ENCODE measurements around the gene PYGL.

PYGL gene

GRCh38 chr14:50954811-50955372 is 10.6 kb upstream of the PYGL start:
- Histone ChIP-seq H4K8ac (ENCODE audit: low read depth, low read length) (no peak overlapping the region), H2AK5ac (ENCODE audit: low read depth, low read length) (peak overlapping the region; percentile 83), H3K79me1 (ENCODE audit: low read depth, low read length) (no peaks in the 10 kb centered on the region), H3K4ac (ENCODE audit: low read length) (no peak overlapping the region), H3K4me1 (ENCODE audit: control insufficient read depth in 2 of 2, insufficient read depth in 1 of 2, low read depth in 1 of 2, low read length in 2 of 2) (peaks cover 4 to 5% of the 10 kb centered on the region in 2 donors), H2BK5ac (ENCODE audit: low read length) (no peak overlapping the region), H3K23ac (ENCODE audit: low read depth, low read length, poor library complexity) (no peak overlapping the region), H3K9ac (ENCODE audit: low read depth, low read length, poor library complexity) (no peak overlapping the region), H2BK120ac (ENCODE audit: low read depth, low read length) (no peak overlapping the region), H3K18ac (ENCODE audit: low read length) (no peak overlapping the region), H4K91ac (ENCODE audit: low read depth, low read length, poor library complexity) (no peak overlapping the region), H3K4me2 (ENCODE audit: insufficient read depth, low read length, poor library complexity, severe bottlenecking) (no peak overlapping the region), H3K27me3 (ENCODE audit: control insufficient read depth in 3 of 3, insufficient read depth in 3 of 3, low read depth in 1 of 3, low read length in 3 of 3) (no peaks in the 10 kb centered on the region), H3K27ac (replicated peaks; ENCODE audit: low read length) (no peak overlapping the region), H2AFZ (ENCODE audit: low read length) (peak overlapping the region; percentile 39), H3K14ac (ENCODE audit: low read length) (peak overlapping the region; percentile 63), H2BK15ac (ENCODE audit: low read length) (no peak overlapping the region), H3K4me3 (ENCODE audit: low read length in 2 of 2) (no peak overlapping the region), H3K36me3 (replicated peaks in 1 of 2; ENCODE audit: control insufficient read depth in 2 of 2, insufficient read depth in 2 of 2, low read length in 2 of 2) (no peaks in the 10 kb centered on the region), H2BK12ac (ENCODE audit: low read length) (no peak overlapping the region), H3K9me3 (replicated peaks in 1 of 2; ENCODE audit: control insufficient read depth in 2 of 2, insufficient read depth in 1 of 2, low read depth in 1 of 2, low read length in 2 of 2) (no peaks in the 10 kb centered on the region)
- no peak for DNase-seq (ENCODE audit: low spot score)
- WGBS, 2 donors (ENCODE audit: extremely low coverage in 2 of 2, insufficient read length in 2 of 2, insufficient replicate concordance in 1 of 2) = no CpG with 5 or more reads among the region's 1 CpG

DNA sequence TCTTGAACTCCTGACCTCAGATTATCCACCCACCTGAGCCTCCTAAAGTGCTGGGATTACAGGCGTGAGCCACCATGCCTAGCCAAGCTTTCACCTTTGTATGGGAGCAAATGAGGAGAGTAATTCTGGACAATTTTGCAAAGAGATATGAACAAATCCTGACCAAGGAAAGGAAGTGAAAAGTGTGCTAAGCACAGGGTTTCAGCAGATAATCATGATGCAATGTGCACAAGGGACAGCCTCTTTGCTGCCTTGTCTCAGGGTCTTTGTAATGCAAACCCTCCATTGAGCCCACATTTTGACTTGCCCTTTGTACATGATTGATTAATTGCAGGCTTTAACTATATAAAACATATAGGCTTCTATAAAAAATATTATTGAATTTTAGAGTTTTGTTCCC is 9.2 kb upstream of the PYGL start:
- H4K91ac ChIP-seq (ENCODE audit: low read depth, low read length, poor library complexity) = no peak overlapping the region
- no peak overlapping the region for H4K8ac ChIP-seq (ENCODE audit: low read depth, low read length)
- H2BK12ac ChIP-seq (ENCODE audit: low read length) = no peak overlapping the region
- H2BK15ac ChIP-seq (ENCODE audit: low read length) = no peak overlapping the region
- no peak overlapping the region for H3K14ac ChIP-seq (ENCODE audit: low read length)
- no peak overlapping the region for H3K9ac ChIP-seq (ENCODE audit: low read depth, low read length, poor library complexity)
- H3K4me2 ChIP-seq (ENCODE audit: insufficient read depth, low read length, poor library complexity, severe bottlenecking) = no peak overlapping the region
- no peak overlapping the region for H3K4ac ChIP-seq (ENCODE audit: low read length)
- no peak overlapping the region for H2BK120ac ChIP-seq (ENCODE audit: low read depth, low read length)
- H3K18ac ChIP-seq (ENCODE audit: low read length) = no peak overlapping the region
- no peak overlapping the region for H2BK5ac ChIP-seq (ENCODE audit: low read length)
- no peak overlapping the region for H3K23ac ChIP-seq (ENCODE audit: low read depth, low read length, poor library complexity)
- peaks cover 4 to 5% of the 10 kb centered on the region in 2 donors for H3K4me1 ChIP-seq (ENCODE audit: control insufficient read depth in 2 of 2, insufficient read depth in 1 of 2, low read depth in 1 of 2, low read length in 2 of 2)
- no peak for DNase-seq (ENCODE audit: low spot score)
- no peaks in the 10 kb centered on the region for H3K79me1 ChIP-seq (ENCODE audit: low read depth, low read length)
- H3K36me3 ChIP-seq (replicated peaks in 1 of 2; ENCODE audit: control insufficient read depth in 2 of 2, insufficient read depth in 2 of 2, low read length in 2 of 2) = no peaks in the 10 kb centered on the region
- no CpG with 5 or more reads among the region's 1 CpG for whole genome bisulfite sequencing, 2 donors (ENCODE audit: extremely low coverage in 2 of 2, insufficient read length in 2 of 2, insufficient replicate concordance in 1 of 2)
- peaks cover 0 to 6% of the 10 kb centered on the region in 2 donors for H3K9me3 ChIP-seq (replicated peaks in 1 of 2; ENCODE audit: control insufficient read depth in 2 of 2, insufficient read depth in 1 of 2, low read depth in 1 of 2, low read length in 2 of 2)
- H3K27me3 ChIP-seq (ENCODE audit: control insufficient read depth in 3 of 3, insufficient read depth in 3 of 3, low read depth in 1 of 3, low read length in 3 of 3) = no peaks in the 10 kb centered on the region
- no peak overlapping the region for H3K27ac ChIP-seq (replicated peaks; ENCODE audit: low read length)
- H2AFZ ChIP-seq (ENCODE audit: low read length) = no peak overlapping the region
- H3K4me3 ChIP-seq (ENCODE audit: low read length in 2 of 2) = no peak overlapping the region
- no peak overlapping the region for H2AK5ac ChIP-seq (ENCODE audit: low read depth, low read length)

GRCh38 chr14:50951032-50951431 is 6.7 kb upstream of the PYGL start:
- peaks cover 0 to 12% of the 10 kb centered on the region in 2 donors for H3K9me3 ChIP-seq (replicated peaks in 1 of 2; ENCODE audit: control insufficient read depth in 2 of 2, insufficient read depth in 1 of 2, low read depth in 1 of 2, low read length in 2 of 2)
- no CpG with 5 or more reads among the region's 6 CpGs for WGBS, 2 donors (ENCODE audit: extremely low coverage in 2 of 2, insufficient read length in 2 of 2, insufficient replicate concordance in 1 of 2)
- no peaks in the 10 kb centered on the region for H3K27me3 ChIP-seq (ENCODE audit: control insufficient read depth in 3 of 3, insufficient read depth in 3 of 3, low read depth in 1 of 3, low read length in 3 of 3)
- no peak overlapping the region for H2AK5ac ChIP-seq (ENCODE audit: low read depth, low read length)
- H3K9ac ChIP-seq (ENCODE audit: low read depth, low read length, poor library complexity) = no peak overlapping the region
- no peak overlapping the region for H2BK15ac ChIP-seq (ENCODE audit: low read length)
- H3K4me1 ChIP-seq (ENCODE audit: control insufficient read depth in 2 of 2, insufficient read depth in 1 of 2, low read depth in 1 of 2, low read length in 2 of 2) = peaks cover 4 to 5% of the 10 kb centered on the region in 2 donors
- no peak overlapping the region for H3K14ac ChIP-seq (ENCODE audit: low read length)
- H3K18ac ChIP-seq (ENCODE audit: low read length) = no peak overlapping the region
- no peak overlapping the region for H3K27ac ChIP-seq (replicated peaks; ENCODE audit: low read length)
- no peaks in the 10 kb centered on the region for H3K79me1 ChIP-seq (ENCODE audit: low read depth, low read length)
- no peak overlapping the region for H2BK12ac ChIP-seq (ENCODE audit: low read length)
- H2BK120ac ChIP-seq (ENCODE audit: low read depth, low read length) = no peak overlapping the region
- H3K4me2 ChIP-seq (ENCODE audit: insufficient read depth, low read length, poor library complexity, severe bottlenecking) = no peak overlapping the region
- no peak overlapping the region for H4K8ac ChIP-seq (ENCODE audit: low read depth, low read length)
- H2AFZ ChIP-seq (ENCODE audit: low read length) = no peak overlapping the region
- no peak for DNase-seq (ENCODE audit: low spot score)
- no peaks in the 10 kb centered on the region for H3K36me3 ChIP-seq (replicated peaks in 1 of 2; ENCODE audit: control insufficient read depth in 2 of 2, insufficient read depth in 2 of 2, low read length in 2 of 2)
- no peak overlapping the region for H3K4me3 ChIP-seq (ENCODE audit: low read length in 2 of 2)
- H3K4ac ChIP-seq (ENCODE audit: low read length) = no peak overlapping the region
- H3K23ac ChIP-seq (ENCODE audit: low read depth, low read length, poor library complexity) = no peak overlapping the region
- no peak overlapping the region for H4K91ac ChIP-seq (ENCODE audit: low read depth, low read length, poor library complexity)
- no peak overlapping the region for H2BK5ac ChIP-seq (ENCODE audit: low read length)

GRCh38 chr14:50948205-50948604 is 3.9 kb upstream of the PYGL start:
- no CpG with 5 or more reads among the region's 2 CpGs for WGBS, 2 donors (ENCODE audit: extremely low coverage in 2 of 2, insufficient read length in 2 of 2, insufficient replicate concordance in 1 of 2)
- no peak for DNase-seq (ENCODE audit: low spot score)
- Histone ChIP-seq H3K18ac (ENCODE audit: low read length) (no peak overlapping the region), H2AFZ (ENCODE audit: low read length) (no peak overlapping the region), H3K4me3 (ENCODE audit: low read length in 2 of 2) (no peak overlapping the region), H4K8ac (ENCODE audit: low read depth, low read length) (no peak overlapping the region), H2AK5ac (ENCODE audit: low read depth, low read length) (no peak overlapping the region), H3K9ac (ENCODE audit: low read depth, low read length, poor library complexity) (no peak overlapping the region), H3K36me3 (replicated peaks in 1 of 2; ENCODE audit: control insufficient read depth in 2 of 2, insufficient read depth in 2 of 2, low read length in 2 of 2) (no peaks in the 10 kb centered on the region), H3K79me1 (ENCODE audit: low read depth, low read length) (no peaks in the 10 kb centered on the region), H3K27me3 (ENCODE audit: control insufficient read depth in 3 of 3, insufficient read depth in 3 of 3, low read depth in 1 of 3, low read length in 3 of 3) (no peaks in the 10 kb centered on the region), H4K91ac (ENCODE audit: low read depth, low read length, poor library complexity) (no peak overlapping the region), H2BK120ac (ENCODE audit: low read depth, low read length) (no peak overlapping the region), H3K9me3 (replicated peaks in 1 of 2; ENCODE audit: control insufficient read depth in 2 of 2, insufficient read depth in 1 of 2, low read depth in 1 of 2, low read length in 2 of 2) (peaks cover 0 to 12% of the 10 kb centered on the region in 2 donors), H3K4me1 (ENCODE audit: control insufficient read depth in 2 of 2, insufficient read depth in 1 of 2, low read depth in 1 of 2, low read length in 2 of 2) (peaks cover 2 to 5% of the 10 kb centered on the region in 2 donors), H2BK12ac (ENCODE audit: low read length) (no peak overlapping the region), H3K27ac (replicated peaks; ENCODE audit: low read length) (no peak overlapping the region), H3K4ac (ENCODE audit: low read length) (no peak overlapping the region), H2BK15ac (ENCODE audit: low read length) (no peak overlapping the region), H3K4me2 (ENCODE audit: insufficient read depth, low read length, poor library complexity, severe bottlenecking) (no peak overlapping the region), H2BK5ac (ENCODE audit: low read length) (no peak overlapping the region), H3K14ac (ENCODE audit: low read length) (no peak overlapping the region), H3K23ac (ENCODE audit: low read depth, low read length, poor library complexity) (no peak overlapping the region)
